Activated naive CD8-positive, alpha-beta T cell treated with anti-CD3 and anti-CD28 coated beads, Interleukin-2, amount 10 ng/mL, durations not matched to agents 7 days and 5 days (primary cell): ENCODE results near the gene DNAH3. TPM values are rescaled to one million over a fixed set of nuclear protein-coding genes. Genes with fewer than 3 reads are reported as not detected.
"Not testable (repeated sequence)": the region's sequence is repeated elsewhere in the genome, so short reads cannot be mapped to it uniquely, and the experiment has no call there.

Experiments
- ATAC-seq: fragments of 150-1000 bp; cut with Tn5 transposase; one replicate; pipeline ENCODE4 v1.10.0; 2021; ENCODE audit warnings: low read depth, moderate library complexity
- POLR2A ChIA-PET: fragments of 350-600 bp; sonication (Branson Sonifier 250); formaldehyde crosslinking; loops from one replicate; lab custom pipeline; 2021; ENCODE audit warnings: antibody characterized with exemption; lab: Charles Lee
- DNase-seq: peaks from one replicate; pipeline ENCODE4 v3.0.0; 2021
- H3K27ac Mint-ChIP-seq: one replicate; pipeline ENCODE4 v1.8.0; 2022; ENCODE audit warnings: mild to moderate bottlenecking, mixed read lengths
- H3K27me3 Mint-ChIP-seq: one replicate; pipeline ENCODE4 v1.8.0; 2022; ENCODE audit warnings: mild to moderate bottlenecking, moderate library complexity, mixed read lengths
- H3K36me3 Mint-ChIP-seq: one replicate; pipeline ENCODE4 v1.8.0; 2021; ENCODE audit warnings: mild to moderate bottlenecking, mixed read lengths
- H3K4me1 Mint-ChIP-seq: one replicate; pipeline ENCODE4 v1.8.0; 2021; ENCODE audit warnings: mixed read lengths
- H3K4me3 Mint-ChIP-seq: one replicate; pipeline ENCODE4 v1.8.0; 2022; ENCODE audit warnings: mild to moderate bottlenecking, moderate library complexity, mixed read lengths
- H3K9me3 Mint-ChIP-seq: one replicate; pipeline ENCODE4 v1.8.0; 2021; ENCODE audit warnings: mixed read lengths
- total RNA-seq, 2 experiments: library from RNA; stranded (reverse); gene quantifications; one replicate each; pipeline ENCODE4 v1.2.3, GENCODE V29; 2021

Gene DNAH3
- total RNA-seq, 2 experiments from 2014 or later, result not detected

DNA sequence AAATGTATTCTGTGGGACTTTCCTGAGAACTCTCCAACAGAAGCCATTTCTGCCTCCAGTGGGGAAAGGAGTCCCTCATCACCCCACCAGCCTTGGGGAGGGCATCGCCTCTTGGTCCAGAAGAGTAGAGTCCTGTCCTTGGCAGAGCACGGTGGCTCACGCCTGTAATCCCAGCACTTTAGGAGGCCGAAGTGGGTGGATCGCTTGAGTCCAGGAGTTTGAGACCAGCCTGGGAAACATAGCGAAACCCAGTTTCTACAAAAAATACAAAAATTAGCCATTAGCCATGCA is 209.1 kb downstream of the DNAH3 start:
- Mint-ChIP-seq H3K4me1 (peaks cover 35% of the 10 kb centered on the region), H3K27ac (peak overlapping the region; percentile 77), H3K4me3 (peak overlapping the region; percentile 57), H3K36me3 (no peaks in the 10 kb centered on the region), H3K27me3 (no peaks in the 10 kb centered on the region), H3K9me3 (no peaks in the 10 kb centered on the region)
- DNase-seq (no peak), ATAC-seq (no peak)
- POLR2A ChIA-PET, result no interaction called here

- POLR2A ChIA-PET, result interaction anchor here (1.6 kb wide), 1 partner anchor 41 kb away, joined by 5 read pairs; the partner anchor contains the start of genes DCUN1D3 and LYRM1
- Mint-ChIP-seq H3K4me3 (peak overlapping the region; percentile 57), H3K4me1 (peaks cover 33% of the 10 kb centered on the region), H3K27ac (peak overlapping the region; percentile 77), H3K9me3 (no peaks in the 10 kb centered on the region), H3K36me3 (no peaks in the 10 kb centered on the region), H3K27me3 (no peaks in the 10 kb centered on the region)
- ATAC-seq (no peak), DNase-seq (no peak)
Observed at GRCh38 chr16:20940871-20941635, 209.6 kb downstream of the DNAH3 start.

DNA sequence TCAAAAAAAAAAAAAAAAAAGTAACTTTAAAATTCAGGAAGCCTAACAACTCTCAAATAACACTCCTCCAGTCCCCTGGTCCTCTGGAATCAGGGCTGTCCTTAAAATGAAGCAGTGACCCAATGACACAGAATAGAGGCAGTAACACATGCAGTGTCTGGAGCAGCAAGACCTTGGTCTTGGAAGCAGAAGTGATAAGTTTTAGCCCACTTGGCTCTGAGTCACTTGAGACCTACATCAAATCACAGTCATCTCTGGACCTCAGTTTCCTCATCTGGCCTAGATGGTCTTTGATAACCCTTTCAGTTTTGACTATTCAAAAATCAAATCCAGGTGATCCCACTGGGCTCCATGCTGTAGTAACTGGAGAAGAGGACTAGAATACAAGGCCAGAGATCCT is 211.0 kb downstream of the DNAH3 start:
- peaks cover 2% of the 10 kb centered on the region for H3K27me3 Mint-ChIP-seq
- no peak overlapping the region for H3K27ac Mint-ChIP-seq
- ATAC-seq, result no peak
- no peak for DNase-seq
- no peaks in the 10 kb centered on the region for H3K9me3 Mint-ChIP-seq
- POLR2A ChIA-PET, result no interaction called here
- H3K4me3 Mint-ChIP-seq, result no peak overlapping the region
- H3K4me1 Mint-ChIP-seq, result peaks cover 25% of the 10 kb centered on the region
- no peaks in the 10 kb centered on the region for H3K36me3 Mint-ChIP-seq

DNA sequence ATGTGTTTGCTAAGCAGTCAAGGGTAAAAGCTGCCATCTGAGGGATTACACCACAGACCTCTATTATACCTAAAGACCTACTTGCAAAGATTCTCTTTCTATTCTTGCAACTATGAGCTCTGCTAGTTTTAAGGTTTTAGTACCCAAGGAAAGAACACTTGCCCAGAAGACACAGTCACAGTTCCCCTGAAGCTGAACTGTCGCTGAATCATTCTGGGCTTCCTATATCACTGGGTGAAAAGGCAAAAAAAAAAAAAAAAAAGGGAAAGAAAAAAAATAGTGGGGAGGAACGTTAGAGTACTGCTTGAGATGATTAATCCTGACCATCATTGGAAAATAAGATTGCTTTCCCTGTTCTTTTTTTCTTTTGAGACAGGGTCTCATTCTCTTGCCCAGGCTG is 212.2 kb downstream of the DNAH3 start:
- POLR2A ChIA-PET, result interaction anchor here (0.9 kb wide), 2 partner anchors 9 to 27 kb away, joined by 4 read pairs; no protein-coding TSS in a partner anchor
- no peak for DNase-seq
- H3K9me3 Mint-ChIP-seq, result no peaks in the 10 kb centered on the region
- no peak overlapping the region for H3K4me3 Mint-ChIP-seq
- ATAC-seq, result peak; percentile 14
- H3K27me3 Mint-ChIP-seq, result peaks cover 4% of the 10 kb centered on the region
- no peaks in the 10 kb centered on the region for H3K36me3 Mint-ChIP-seq
- H3K4me1 Mint-ChIP-seq, result peaks cover 17% of the 10 kb centered on the region
- no peak overlapping the region for H3K27ac Mint-ChIP-seq

- H3K27me3 Mint-ChIP-seq, result peaks cover 4% of the 10 kb centered on the region
- H3K36me3 Mint-ChIP-seq, result no peaks in the 10 kb centered on the region
- no peak for DNase-seq
- peaks cover 15% of the 10 kb centered on the region for H3K4me1 Mint-ChIP-seq
- H3K4me3 Mint-ChIP-seq, result no peak overlapping the region
- H3K9me3 Mint-ChIP-seq, result no peaks in the 10 kb centered on the region
- ATAC-seq, result no peak
- POLR2A ChIA-PET, result interaction anchor here (0.9 kb wide), 2 partner anchors 8 to 26 kb away, joined by 4 read pairs; no protein-coding TSS in a partner anchor
- no peak overlapping the region for H3K27ac Mint-ChIP-seq
Observed at GRCh38 chr16:20937736-20938135, 212.9 kb downstream of the DNAH3 start.

DNA sequence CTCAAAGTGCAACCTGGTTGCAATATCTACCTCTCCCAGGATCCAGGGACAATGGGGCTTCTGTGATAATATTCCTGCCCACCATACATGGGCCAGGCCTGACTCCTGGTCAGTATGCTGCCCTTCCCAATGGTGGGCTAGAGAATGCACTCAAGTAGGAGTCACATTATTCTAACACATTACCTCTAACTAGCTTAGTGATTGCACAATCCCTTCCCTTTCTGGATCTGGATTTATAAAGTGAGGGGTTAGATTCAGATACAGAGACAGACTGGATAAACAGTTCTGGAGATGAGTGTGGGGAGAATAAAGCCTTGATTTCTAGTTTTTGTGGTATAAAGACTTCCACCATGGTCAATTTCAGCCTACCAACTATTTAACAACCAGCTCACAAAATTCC is 217.1 kb downstream of the DNAH3 start:
- H3K4me1 Mint-ChIP-seq, result peaks cover 2% of the 10 kb centered on the region
- DNase-seq (no peak), ATAC-seq (no peak)
- peaks cover 2% of the 10 kb centered on the region for H3K36me3 Mint-ChIP-seq
- peaks cover 4% of the 10 kb centered on the region for H3K27me3 Mint-ChIP-seq
- POLR2A ChIA-PET, result no interaction called here
- H3K9me3 Mint-ChIP-seq, result no peaks in the 10 kb centered on the region
- no peak overlapping the region for H3K27ac Mint-ChIP-seq
- H3K4me3 Mint-ChIP-seq, result no peak overlapping the region

DNA sequence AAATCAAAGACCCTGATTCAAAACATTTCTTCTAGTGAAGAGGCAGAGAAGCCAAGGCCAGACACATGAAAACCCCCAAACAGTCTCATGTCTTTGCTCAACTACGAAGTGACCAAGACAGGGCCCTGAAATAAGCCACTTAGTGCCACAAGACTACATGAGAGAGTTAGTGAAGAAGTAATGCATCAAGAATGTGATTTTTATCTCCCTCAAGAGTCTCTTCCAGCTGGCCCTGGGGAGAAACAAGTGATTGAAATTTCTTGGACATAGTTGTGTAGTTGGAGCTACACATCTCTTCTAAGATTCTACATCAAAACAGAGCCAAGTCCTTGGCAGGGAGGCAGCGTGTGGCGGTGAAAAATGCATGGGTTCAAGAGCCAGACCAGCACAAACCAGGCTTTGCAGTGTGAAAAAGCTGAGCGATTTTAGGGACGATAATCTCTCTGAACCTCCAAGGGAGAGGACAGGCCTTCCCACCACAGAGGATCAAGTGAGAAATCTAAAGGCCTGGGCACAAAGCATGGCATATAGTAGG is 219.5 kb downstream of the DNAH3 start:
- ATAC-seq, result no peak
- POLR2A ChIA-PET, result no interaction called here
- peaks cover 7% of the 10 kb centered on the region for H3K36me3 Mint-ChIP-seq

DNA sequence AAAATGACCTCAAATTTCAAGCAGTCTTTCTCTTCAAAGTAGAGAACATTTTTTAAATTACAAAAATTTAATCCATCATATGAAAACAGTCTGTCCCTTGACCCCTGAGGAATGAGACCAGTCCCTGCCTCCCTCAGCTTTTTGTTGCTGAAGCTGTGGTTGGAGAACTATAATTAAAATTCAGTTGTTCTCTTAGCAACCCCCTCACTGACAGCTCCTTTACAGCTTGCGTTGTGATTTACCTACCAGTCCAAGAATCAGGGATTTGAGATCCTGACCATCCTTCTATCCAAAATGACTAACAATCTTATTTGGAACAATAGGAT is 220.3 kb downstream of the DNAH3 start:
- POLR2A ChIA-PET, result interaction anchor here (1.3 kb wide), 1 partner anchor 8 kb away, joined by 4 read pairs; no protein-coding TSS in a partner anchor
- no peak for ATAC-seq
- Mint-ChIP-seq H3K9me3 (no peaks in the 10 kb centered on the region), H3K36me3 (peaks cover 14% of the 10 kb centered on the region), H3K4me1 (no peaks in the 10 kb centered on the region), H3K27ac (no peak overlapping the region), H3K4me3 (no peak overlapping the region), H3K27me3 (peaks cover 4% of the 10 kb centered on the region)
- no peak for DNase-seq

More for the DNA sequence above, 219.5 kb downstream of the DNAH3 start:
- no peak overlapping the region for H3K27ac Mint-ChIP-seq
- no peak for DNase-seq
- H3K4me3 Mint-ChIP-seq, result no peak overlapping the region
- H3K9me3 Mint-ChIP-seq, result no peaks in the 10 kb centered on the region
- H3K4me1 Mint-ChIP-seq, result no peaks in the 10 kb centered on the region
- peaks cover 4% of the 10 kb centered on the region for H3K27me3 Mint-ChIP-seq

- POLR2A ChIA-PET, result interaction anchor here (1.3 kb wide), 1 partner anchor 9 kb away, joined by 4 read pairs; no protein-coding TSS in a partner anchor
- H3K4me1 Mint-ChIP-seq, ATAC-seq, H3K27ac Mint-ChIP-seq, DNase-seq, H3K27me3 Mint-ChIP-seq, H3K4me3 Mint-ChIP-seq, H3K9me3 Mint-ChIP-seq: not testable (repeated sequence)
- peaks cover 17% of the 10 kb centered on the region for H3K36me3 Mint-ChIP-seq
Observed at GRCh38 chr16:20929676-20930364, 220.8 kb downstream of the DNAH3 start.

- peaks cover 17% of the 10 kb centered on the region for H3K36me3 Mint-ChIP-seq
- no peak overlapping the region for H3K27ac Mint-ChIP-seq
- no peaks in the 10 kb centered on the region for H3K9me3 Mint-ChIP-seq
- peaks cover 2% of the 10 kb centered on the region for H3K27me3 Mint-ChIP-seq
- POLR2A ChIA-PET, result interaction anchor here (1.3 kb wide), 1 partner anchor 9 kb away, joined by 4 read pairs; no protein-coding TSS in a partner anchor
- ATAC-seq (no peak), DNase-seq (no peak)
- H3K4me1 Mint-ChIP-seq, result no peaks in the 10 kb centered on the region
- no peak overlapping the region for H3K4me3 Mint-ChIP-seq
Observed at GRCh38 chr16:20928774-20929411, 221.8 kb downstream of the DNAH3 start.

DNA sequence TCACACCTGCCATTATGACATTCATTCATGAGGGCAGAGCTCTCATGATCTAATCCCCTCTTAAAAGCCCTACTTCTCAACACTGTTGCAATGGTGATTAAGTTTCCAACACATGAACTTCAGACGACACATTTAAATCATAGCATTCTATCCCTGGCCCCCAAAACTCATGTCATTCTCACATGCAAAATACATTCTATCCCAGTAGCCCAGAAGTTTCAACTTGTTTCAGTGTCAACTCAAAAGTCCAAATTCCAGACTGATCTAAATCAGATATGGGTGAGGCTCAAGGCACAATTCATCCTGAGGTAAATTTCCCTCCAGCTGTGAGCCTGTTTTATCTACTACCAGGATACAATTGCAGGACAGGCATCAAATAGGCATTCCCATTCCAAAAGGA is 224.9 kb downstream of the DNAH3 start:
- peaks cover 23% of the 10 kb centered on the region for H3K36me3 Mint-ChIP-seq
- no peak overlapping the region for H3K4me3 Mint-ChIP-seq
- POLR2A ChIA-PET, result no interaction called here
- H3K27ac Mint-ChIP-seq, result no peak overlapping the region
- no peaks in the 10 kb centered on the region for H3K9me3 Mint-ChIP-seq
- no peak for ATAC-seq
- H3K4me1 Mint-ChIP-seq, result no peaks in the 10 kb centered on the region
- no peak for DNase-seq
- no peaks in the 10 kb centered on the region for H3K27me3 Mint-ChIP-seq

- Mint-ChIP-seq H3K9me3 (no peaks in the 10 kb centered on the region), H3K4me1 (peaks cover 9% of the 10 kb centered on the region), H3K27ac (no peak overlapping the region), H3K27me3 (no peaks in the 10 kb centered on the region), H3K4me3 (no peak overlapping the region), H3K36me3 (peaks cover 26% of the 10 kb centered on the region)
- POLR2A ChIA-PET, result no interaction called here
- no peak for ATAC-seq
- DNase-seq, result no peak
Observed at GRCh38 chr16:20923876-20924275, 226.8 kb downstream of the DNAH3 start.

GRCh38 chr16:20920799-20921198 is 229.8 kb downstream of the DNAH3 start:
- H3K27me3 Mint-ChIP-seq, result no peaks in the 10 kb centered on the region
- peaks cover 41% of the 10 kb centered on the region for H3K36me3 Mint-ChIP-seq
- H3K4me3 Mint-ChIP-seq, result no peak overlapping the region
- no peaks in the 10 kb centered on the region for H3K9me3 Mint-ChIP-seq
- ATAC-seq (no peak), DNase-seq (no peak)
- POLR2A ChIA-PET, result interaction anchor here (0.8 to 1.4 kb wide), 2 partner anchors 17 to 34 kb away, joined by 3 read pairs; no protein-coding TSS in a partner anchor
- no peak overlapping the region for H3K27ac Mint-ChIP-seq
- H3K4me1 Mint-ChIP-seq, result peaks cover 22% of the 10 kb centered on the region
